HEK293 (cell line): ENCODE results near the gene GNB5.

Source experiments
- BCL11A ChIP-seq: fragments of 450-650 bp; formaldehyde crosslinking; IDR thresholded peaks from 2 replicates; pipeline ENCODE4 v1.5.1; 2016; ENCODE audit warnings: low read depth, missing biosample characterization, missing genetic modification characterization
- SP7 ChIP-seq: fragments of 450-650 bp; formaldehyde crosslinking; IDR thresholded peaks from 2 replicates; pipeline ENCODE4 v1.5.1; 2016; ENCODE audit warnings: missing biosample characterization, missing genetic modification characterization
- ZNF274 ChIP-seq, 2 experiments: fragments of 200-500 bp in 1 of 2; fragments of 450-650 bp in 1 of 2; sonication (Bioruptor generic) in 1 of 2; formaldehyde crosslinking in 1 of 2; IDR thresholded peaks; 2 replicates each; pipeline versions ENCODE4 v1.5.1 to v1.6.1; 2014 to 2016; ENCODE audit warnings: borderline replicate concordance in 1 of 2, inconsistent platforms in 1 of 2, low read length in 1 of 2, missing biosample characterization in 1 of 2, missing genetic modification characterization in 1 of 2
- ZNF292 ChIP-seq: fragments of 450-650 bp; formaldehyde crosslinking; IDR thresholded peaks from 2 replicates; pipeline ENCODE4 v1.5.1; 2016; ENCODE audit warnings: low read depth, missing biosample characterization, missing genetic modification characterization, borderline replicate concordance
- ZNF830 ChIP-seq: fragments of 450-650 bp; IDR thresholded peaks from 2 replicates; pipeline ENCODE4 v1.5.0; 2018; ENCODE audit warnings: missing biosample characterization, missing genetic modification characterization, low read depth, mild to moderate bottlenecking, moderate library complexity
- TF ChIP-seq, protein P1 (sequence below): fragments of 450-650 bp; formaldehyde crosslinking; IDR thresholded peaks from 2 replicates; pipeline ENCODE4 v1.5.1; 2016; ENCODE audit warnings: missing biosample characterization, missing genetic modification characterization
- TF ChIP-seq, protein P2 (sequence below): fragments of 450-650 bp; formaldehyde crosslinking; IDR thresholded peaks from 2 replicates; pipeline ENCODE4 v1.5.1; 2016; ENCODE audit warnings: missing biosample characterization, missing genetic modification characterization

DNA sequence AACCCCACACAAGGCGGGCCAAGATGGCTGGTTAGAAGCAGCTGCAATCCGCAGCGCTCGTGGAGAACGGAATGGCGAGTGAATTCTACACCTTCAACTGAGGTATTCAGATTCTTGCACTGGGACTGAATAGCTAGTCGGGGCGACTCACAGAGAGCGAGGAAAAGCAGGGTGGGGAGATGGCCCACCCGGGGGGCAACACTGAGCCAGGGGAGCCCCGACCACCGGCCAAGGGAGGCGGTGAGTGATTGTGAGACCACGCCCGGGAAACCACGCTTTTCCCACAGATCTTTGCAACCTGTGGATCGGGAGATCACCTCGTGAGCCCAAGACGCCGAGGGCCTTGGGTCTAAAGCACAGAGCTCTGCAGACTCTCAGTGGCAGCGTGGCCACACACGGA lies 28.3 kb downstream of the GNB5 start:
- no peak for TF ChIP-seq ZNF292 (tag by site-specific recombination)
- TF ChIP-seq, protein P1, sequence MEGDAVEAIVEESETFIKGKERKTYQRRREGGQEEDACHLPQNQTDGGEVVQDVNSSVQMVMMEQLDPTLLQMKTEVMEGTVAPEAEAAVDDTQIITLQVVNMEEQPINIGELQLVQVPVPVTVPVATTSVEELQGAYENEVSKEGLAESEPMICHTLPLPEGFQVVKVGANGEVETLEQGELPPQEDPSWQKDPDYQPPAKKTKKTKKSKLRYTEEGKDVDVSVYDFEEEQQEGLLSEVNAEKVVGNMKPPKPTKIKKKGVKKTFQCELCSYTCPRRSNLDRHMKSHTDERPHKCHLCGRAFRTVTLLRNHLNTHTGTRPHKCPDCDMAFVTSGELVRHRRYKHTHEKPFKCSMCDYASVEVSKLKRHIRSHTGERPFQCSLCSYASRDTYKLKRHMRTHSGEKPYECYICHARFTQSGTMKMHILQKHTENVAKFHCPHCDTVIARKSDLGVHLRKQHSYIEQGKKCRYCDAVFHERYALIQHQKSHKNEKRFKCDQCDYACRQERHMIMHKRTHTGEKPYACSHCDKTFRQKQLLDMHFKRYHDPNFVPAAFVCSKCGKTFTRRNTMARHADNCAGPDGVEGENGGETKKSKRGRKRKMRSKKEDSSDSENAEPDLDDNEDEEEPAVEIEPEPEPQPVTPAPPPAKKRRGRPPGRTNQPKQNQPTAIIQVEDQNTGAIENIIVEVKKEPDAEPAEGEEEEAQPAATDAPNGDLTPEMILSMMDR (tag by site-specific recombination) = no peak
- TF ChIP-seq, protein P2, sequence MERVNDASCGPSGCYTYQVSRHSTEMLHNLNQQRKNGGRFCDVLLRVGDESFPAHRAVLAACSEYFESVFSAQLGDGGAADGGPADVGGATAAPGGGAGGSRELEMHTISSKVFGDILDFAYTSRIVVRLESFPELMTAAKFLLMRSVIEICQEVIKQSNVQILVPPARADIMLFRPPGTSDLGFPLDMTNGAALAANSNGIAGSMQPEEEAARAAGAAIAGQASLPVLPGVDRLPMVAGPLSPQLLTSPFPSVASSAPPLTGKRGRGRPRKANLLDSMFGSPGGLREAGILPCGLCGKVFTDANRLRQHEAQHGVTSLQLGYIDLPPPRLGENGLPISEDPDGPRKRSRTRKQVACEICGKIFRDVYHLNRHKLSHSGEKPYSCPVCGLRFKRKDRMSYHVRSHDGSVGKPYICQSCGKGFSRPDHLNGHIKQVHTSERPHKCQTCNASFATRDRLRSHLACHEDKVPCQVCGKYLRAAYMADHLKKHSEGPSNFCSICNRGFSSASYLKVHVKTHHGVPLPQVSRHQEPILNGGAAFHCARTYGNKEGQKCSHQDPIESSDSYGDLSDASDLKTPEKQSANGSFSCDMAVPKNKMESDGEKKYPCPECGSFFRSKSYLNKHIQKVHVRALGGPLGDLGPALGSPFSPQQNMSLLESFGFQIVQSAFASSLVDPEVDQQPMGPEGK (tag by site-specific recombination) = no peak
- TF ChIP-seq ZNF274 (IDR thresholded peaks at IDR 0.05; ENCODE audit: low read length) = no peak
- no peak for TF ChIP-seq ZNF274 (tag by site-specific recombination; IDR thresholded peaks at IDR 0.05; ENCODE audit: borderline replicate concordance)
- TF ChIP-seq ZNF830 (tag by site-specific recombination) = no peak
- TF ChIP-seq SP7 = no peak
- TF ChIP-seq BCL11A (tag by site-specific recombination) = no peak
